Measurements from ENCODE around the gene GRM4. TPM values are rescaled to one million over a fixed set of nuclear protein-coding genes. Genes with fewer than 3 reads are reported as not detected.

GRM4 gene
- total RNA-seq, 1 experiment from 2014 or later: 5.6 TPM

GRCh38 chr6:34041385-34041784 lies 104.5 kb downstream of the GRM4 start:
- Histone ChIP-seq H2BK15ac (ENCODE audit: low read depth, low read length) (no peak overlapping the region), H3K23me2 (ENCODE audit: insufficient read length, low read depth, low read length, poor library complexity, severe bottlenecking) (no peaks in the 10 kb centered on the region), H3K23ac (ENCODE audit: insufficient read length, low read depth, low read length) (no peak overlapping the region), H3K9me3 (ENCODE audit: control insufficient read depth, low read depth, low read length) (no peaks in the 10 kb centered on the region), H3K9ac (ENCODE audit: extremely low read depth, insufficient read length, low read length) (no peak overlapping the region), H3K27ac (ENCODE audit: insufficient read length, low read depth, low read length) (no peak overlapping the region), H3K4me2 (ENCODE audit: insufficient read depth, insufficient read length, low read length) (no peak overlapping the region), H3K56ac (ENCODE audit: insufficient read length, low read depth, low read length) (no peak overlapping the region), H2AK5ac (ENCODE audit: insufficient read length, low read length) (no peak overlapping the region), H2BK120ac (ENCODE audit: low read depth, low read length, poor library complexity, severe bottlenecking) (no peak overlapping the region), H3T11ph (ENCODE audit: low read length) (no peak overlapping the region), H2BK12ac (ENCODE audit: insufficient read length, low read depth, low read length) (no peak overlapping the region), H2AFZ (ENCODE audit: low read length) (no peak overlapping the region), H3K18ac (ENCODE audit: insufficient read length, low read depth, low read length) (no peak overlapping the region), H3K27me3 (ENCODE audit: insufficient read depth, low read length) (no peaks in the 10 kb centered on the region), H4K8ac (replicated peaks; ENCODE audit: insufficient read length, low read depth, low read length) (no peak overlapping the region), H3K14ac (ENCODE audit: insufficient read depth, low read length) (no peak overlapping the region), H4K5ac (ENCODE audit: insufficient read length, low read depth, low read length) (no peak overlapping the region), H3K4ac (ENCODE audit: low read depth, low read length) (no peak overlapping the region), H3K79me1 (ENCODE audit: insufficient read depth, low read depth, low read length, poor library complexity, severe bottlenecking) (no peaks in the 10 kb centered on the region), H2BK20ac (ENCODE audit: low read depth, low read length, poor library complexity, severe bottlenecking) (no peak overlapping the region), H3K4me1 (ENCODE audit: insufficient read depth, low read length) (no peaks in the 10 kb centered on the region), H4K91ac (ENCODE audit: insufficient read length, low read depth, low read length) (no peak overlapping the region), H2BK5ac (ENCODE audit: insufficient read length, low read length) (no peak overlapping the region), H4K20me1 (ENCODE audit: control insufficient read depth, insufficient read depth, insufficient read length) (no peaks in the 10 kb centered on the region), H3K79me2 (ENCODE audit: insufficient read depth, low read length) (no peaks in the 10 kb centered on the region)
- TF ChIP-seq CTCF (conservative IDR thresholded peaks at IDR 0.05): no peak
- Mint-ChIP-seq H3K27ac (no peak overlapping the region), H3K36me3 (ENCODE audit: insufficient read depth in 1 of 3, low read depth in 3 of 3) (no peaks in the 10 kb centered on the region), H3K9me3 (peaks cover 0 to 5% of the 10 kb centered on the region in 2 experiments; a peak in 1 of 5 replicates), H3K4me1 (peaks cover 16 to 22% of the 10 kb centered on the region in 2 experiments), H3K27me3 (ENCODE audit: low read depth) (peaks cover 3% of the 10 kb centered on the region), H3K4me3 (no peak overlapping the region)
- no peak for DNase-seq
- no CpG with 5 or more reads among the region's 6 CpGs for WGBS (ENCODE audit: extremely low coverage, insufficient read length, low lambda C conversion rate)

Data from H9 (cell line).